Vagina (tissue), 2 donors: Measurements from ENCODE around the gene FGGY.

Experiments
- CTCF ChIP-seq, 3 experiments: fragments of 450-650 bp in 2 of 3; fragments of 200-600 bp in 1 of 3; sonication (generic) in 1 of 3; IDR thresholded peaks; one replicate each; pipeline ENCODE4 v1.5.1; 2017 to 2019; ENCODE audit warnings: antibody characterized with exemption in 3 of 3, mild to moderate bottlenecking in 2 of 3, moderate library complexity in 2 of 3
- POLR2A ChIP-seq, 2 donors: fragments of 450-650 bp; IDR thresholded peaks; one replicate each; pipeline ENCODE4 v1.6.1; 2017; ENCODE audit warnings: antibody characterized with exemption in 2 of 2, mild to moderate bottlenecking in 2 of 2, moderate library complexity in 2 of 2
- POLR2AphosphoS5 ChIP-seq, 2 donors: sonication (generic); formaldehyde crosslinking; IDR thresholded peaks; one replicate each; pipeline ENCODE4 v1.9.0; 2017; ENCODE audit warnings: antibody characterized with exemption in 2 of 2, mild to moderate bottlenecking in 2 of 2, low read depth in 1 of 2; ENCODE audit not compliant: insufficient read depth in 1 of 2

DNA sequence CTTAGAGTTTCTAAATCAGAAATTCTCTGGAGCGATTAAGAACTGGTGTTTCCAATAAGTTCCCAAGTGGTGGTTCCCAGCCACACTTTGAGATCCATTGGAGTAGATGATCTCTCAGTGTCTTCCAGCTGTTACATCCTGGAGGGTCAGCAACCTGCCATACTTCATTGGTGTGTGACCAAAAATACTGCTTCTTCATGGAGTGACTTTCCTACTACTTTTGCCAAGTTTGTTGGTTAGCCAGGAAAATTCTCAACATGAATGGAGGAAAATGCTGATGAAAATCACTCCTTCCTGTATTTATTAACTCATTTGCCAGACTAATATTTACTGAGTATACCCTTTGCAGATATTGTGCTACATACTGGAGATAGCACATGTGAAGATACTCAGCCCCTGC lies 186.1 kb downstream of the FGGY start:
- no peak for TF ChIP-seq CTCF (IDR thresholded peaks at IDR 0.05)
- TF ChIP-seq POLR2A (IDR thresholded peaks at IDR 0.05): no peak
- no peak for TF ChIP-seq POLR2AphosphoS5 (IDR thresholded peaks at IDR 0.05; ENCODE audit: insufficient read depth in 1 of 2, low read depth in 1 of 2)
